Superior temporal gyrus (tissue), 1 donor: ENCODE measurements around the gene ZNF574.

ENCODE experiments used
- DNase-seq: peaks from one replicate; pipeline ENCODE4 v3.0.0-alpha.2; 2016; ENCODE audit errors: extremely low spot score

Gene ZNF574

DNA sequence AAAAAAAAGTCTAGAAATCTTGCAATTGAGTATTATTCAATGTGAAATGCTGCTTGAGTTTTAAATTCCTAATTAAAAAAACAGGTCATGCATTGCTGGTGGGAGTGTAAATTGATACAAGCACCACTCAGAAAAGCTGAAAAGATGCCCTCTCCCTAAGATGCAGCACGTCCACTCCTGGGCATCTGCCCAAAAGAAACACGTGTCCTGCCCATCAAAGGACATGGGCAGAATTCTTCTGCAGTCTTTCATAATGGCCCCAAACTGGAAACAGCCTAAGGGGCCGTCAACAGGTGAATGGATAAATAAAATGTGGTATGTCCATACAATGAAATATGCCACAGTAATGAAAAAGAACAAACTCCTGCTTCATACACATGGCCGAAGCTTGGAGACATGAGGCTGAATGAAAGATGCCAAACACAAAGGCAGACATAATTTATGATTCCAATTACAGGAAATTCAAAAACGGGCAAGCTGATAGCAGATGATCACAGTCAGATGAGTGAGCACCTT, 48.5 kb downstream of the ZNF574 start:
- no peak for DNase-seq

DNA sequence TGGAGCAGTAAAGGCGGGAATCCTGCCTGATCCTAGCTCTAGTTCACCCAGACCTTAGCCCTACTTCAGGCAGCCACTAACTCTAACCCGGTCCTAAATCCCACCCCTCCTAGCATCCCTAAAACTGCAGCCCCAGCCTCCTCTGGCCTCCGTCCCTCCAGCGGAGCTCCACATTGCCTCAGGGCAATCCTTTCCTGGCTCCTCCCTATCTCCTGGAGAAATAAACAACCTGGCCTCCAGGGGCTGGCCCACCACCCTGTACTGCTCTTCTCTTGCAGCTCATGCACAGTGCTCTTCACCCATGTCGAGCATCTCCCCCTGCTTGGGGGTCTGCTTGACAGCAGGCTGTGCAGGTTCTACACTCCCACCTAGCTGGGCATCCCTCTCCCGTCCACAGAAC, 49.6 kb downstream of the ZNF574 start:
- no peak for DNase-seq

DNA sequence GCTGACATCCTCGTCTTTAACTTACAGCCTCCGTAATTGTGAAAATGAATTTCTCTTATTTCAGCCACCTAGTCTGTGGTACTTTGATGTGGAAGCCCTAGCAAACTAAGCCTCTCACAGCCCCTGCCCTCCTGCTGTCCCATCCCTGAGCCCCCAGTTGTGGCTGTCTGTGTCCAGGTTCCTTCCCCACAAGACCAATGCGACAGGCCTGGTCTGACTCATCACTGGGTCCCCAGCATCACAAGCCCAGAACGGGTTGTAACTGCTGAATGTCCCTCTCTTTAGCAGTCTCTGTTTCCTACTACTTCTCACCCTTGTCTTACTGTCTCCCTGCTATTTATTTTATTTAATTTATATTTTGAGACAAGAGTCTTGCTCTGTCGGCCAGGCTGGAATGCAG, 50.6 kb downstream of the ZNF574 start:
- DNase-seq = no peak

DNA sequence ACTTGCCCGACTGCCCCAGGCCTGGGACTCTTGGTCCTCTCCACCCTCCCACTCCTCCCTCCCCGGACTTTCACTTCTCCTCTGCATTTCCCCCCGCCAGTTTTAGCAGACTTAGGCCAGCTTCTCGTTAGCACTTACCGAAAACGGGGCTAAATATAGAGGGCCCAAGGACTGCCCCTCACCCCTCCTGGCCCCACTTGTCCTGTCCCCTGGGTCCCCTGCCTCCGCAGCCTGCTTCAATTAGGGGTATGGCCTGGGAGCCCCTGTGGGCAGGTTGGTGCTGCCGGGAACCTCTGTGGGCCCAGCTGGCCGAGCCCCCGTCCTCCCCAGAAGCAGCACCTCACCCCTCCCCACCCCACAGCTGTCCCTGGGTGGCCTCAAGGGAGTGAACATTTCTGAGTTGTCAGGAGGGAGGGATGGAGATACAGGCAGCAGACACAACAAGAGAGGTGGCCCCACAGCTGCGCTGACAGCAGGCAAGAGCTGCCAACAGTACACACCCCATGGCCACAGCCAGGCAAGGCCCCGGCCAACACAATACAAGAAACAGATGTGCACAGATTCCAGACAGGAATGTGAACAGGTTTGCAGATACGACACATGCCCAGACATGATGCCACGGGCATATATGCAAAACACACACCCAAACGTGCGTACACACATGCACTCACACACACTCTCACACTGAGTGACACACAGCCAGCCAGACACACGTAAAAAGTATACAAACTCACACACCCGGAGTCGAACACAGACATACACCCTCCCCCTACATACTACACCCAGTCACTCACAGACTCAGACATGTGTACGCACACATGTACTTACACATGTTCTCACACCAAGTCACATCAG, 53.7 kb downstream of the ZNF574 start:
- no peak for DNase-seq

DNA sequence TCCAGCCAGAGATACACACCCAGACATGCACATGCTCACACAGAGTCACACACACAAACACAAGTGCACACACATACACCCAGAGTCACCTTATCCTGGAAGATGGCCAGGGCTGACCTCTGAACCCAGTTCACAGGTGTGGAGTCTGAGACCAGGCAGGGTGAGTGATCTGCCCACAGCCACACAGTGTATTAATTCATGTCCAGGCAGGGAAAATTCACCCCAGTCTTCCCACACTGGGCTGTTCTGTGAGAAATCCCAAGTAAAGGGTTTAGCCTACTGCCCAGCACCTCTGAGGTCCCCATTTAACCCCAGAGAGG, 54.2 kb downstream of the ZNF574 start:
- no peak for DNase-seq
